Measurements from ENCODE around the gene F2RL3.
"Not testable (repeated sequence)": the region's sequence is repeated elsewhere in the genome, so short reads cannot be mapped to it uniquely, and the experiment has no call there.

The F2RL3 gene

DNA sequence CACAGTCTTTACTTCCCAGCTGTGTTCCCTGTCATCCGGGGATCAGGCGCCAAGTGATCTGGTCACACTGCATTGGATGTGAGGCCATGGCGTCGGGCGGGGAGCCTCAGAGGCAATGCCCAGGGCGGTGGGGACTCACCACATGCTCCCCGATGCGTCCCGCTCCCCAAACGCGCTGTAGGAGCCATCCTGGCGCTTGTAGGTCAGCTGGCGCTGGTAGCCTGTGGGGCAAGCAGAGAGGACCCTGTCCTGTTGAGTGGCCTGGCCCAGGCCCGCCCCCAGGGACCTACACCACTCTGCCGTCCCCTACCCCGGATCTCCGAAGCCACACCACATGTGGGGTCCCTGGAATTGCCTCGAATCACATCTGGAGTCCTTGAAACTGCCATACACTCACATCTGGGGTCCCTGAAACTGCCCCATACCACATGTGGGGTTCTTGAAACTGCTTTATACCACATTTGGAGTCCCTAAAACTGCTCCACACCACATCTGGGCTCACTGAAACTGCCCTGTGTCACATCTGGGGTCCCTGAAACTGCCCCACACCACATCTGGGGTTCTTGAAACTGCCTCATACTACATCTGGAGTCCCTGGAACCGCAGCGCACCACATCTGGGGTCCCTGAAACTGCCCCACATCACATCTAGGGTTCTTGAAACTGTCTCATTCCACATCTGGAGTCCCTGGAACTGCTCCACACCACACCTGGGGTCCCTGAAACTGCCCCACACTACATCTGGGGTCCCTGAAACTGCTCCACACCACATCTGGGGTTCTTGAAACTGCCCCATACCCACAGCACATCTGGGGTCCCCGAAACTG is 33.2 kb downstream of the F2RL3 start:
- Histone ChIP-seq H3K4me1 (ENCODE audit: control insufficient read depth, insufficient read depth, low read length) (no peaks in the 10 kb centered on the region), H3K27me3 (ENCODE audit: control insufficient read depth, insufficient read depth, low read length) (no peaks in the 10 kb centered on the region), H3K4me3 (ENCODE audit: low read length) (no peak overlapping the region), H3K36me3 (ENCODE audit: control insufficient read depth, insufficient read depth, low read length) (no peaks in the 10 kb centered on the region), H3K27ac (ENCODE audit: low read depth, low read length) (no peak overlapping the region), H3K9ac (ENCODE audit: low read length) (no peak overlapping the region)

DNA sequence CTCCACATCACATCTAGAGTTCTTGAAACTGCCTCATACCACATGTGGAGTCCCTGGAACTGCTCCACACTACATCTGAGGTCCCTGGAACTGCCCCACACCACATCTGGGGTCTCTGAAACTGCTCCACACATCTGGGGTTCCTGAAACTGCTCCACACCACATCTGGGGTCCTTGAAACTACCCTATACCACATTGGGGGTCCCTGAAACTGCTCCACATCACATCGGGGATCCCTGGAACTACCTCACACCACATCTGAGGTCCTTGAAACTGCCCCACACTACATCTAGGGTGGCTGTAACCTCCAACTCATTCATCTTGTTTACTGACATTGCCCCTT is 33.8 kb downstream of the F2RL3 start:
- Histone ChIP-seq H3K9ac (ENCODE audit: low read length) (no peak overlapping the region), H3K4me3 (ENCODE audit: low read length) (no peak overlapping the region), H3K27me3 (ENCODE audit: control insufficient read depth, insufficient read depth, low read length) (no peaks in the 10 kb centered on the region), H3K27ac (ENCODE audit: low read depth, low read length) (no peak overlapping the region), H3K4me1 (ENCODE audit: control insufficient read depth, insufficient read depth, low read length) (no peaks in the 10 kb centered on the region), H3K36me3 (ENCODE audit: control insufficient read depth, insufficient read depth, low read length) (no peaks in the 10 kb centered on the region)

DNA sequence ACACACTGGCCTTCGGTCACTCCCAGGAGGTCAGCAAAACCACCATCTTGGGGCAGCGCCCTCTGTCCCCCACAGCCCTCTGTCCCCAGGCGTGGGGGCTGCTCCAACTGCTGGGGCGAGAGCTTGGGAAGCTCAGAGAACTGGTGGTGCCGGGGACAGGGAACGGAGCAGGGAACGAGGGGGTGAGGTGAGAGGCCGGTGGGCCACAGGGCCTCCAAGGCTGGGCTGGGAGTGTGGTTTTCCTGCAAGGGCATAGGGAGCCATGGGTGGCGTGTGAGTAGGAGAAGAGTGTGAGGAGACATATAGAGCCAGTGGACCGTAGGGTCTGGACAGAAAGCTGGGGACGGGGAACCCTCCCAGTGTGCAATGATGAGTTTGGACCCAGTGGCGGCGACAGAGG is 34.1 kb downstream of the F2RL3 start:
- Histone ChIP-seq H3K9ac (ENCODE audit: low read length) (no peak overlapping the region), H3K4me3 (ENCODE audit: low read length) (no peak overlapping the region), H3K36me3 (ENCODE audit: control insufficient read depth, insufficient read depth, low read length) (no peaks in the 10 kb centered on the region), H3K27me3 (ENCODE audit: control insufficient read depth, insufficient read depth, low read length) (no peaks in the 10 kb centered on the region), H3K4me1 (ENCODE audit: control insufficient read depth, insufficient read depth, low read length) (no peaks in the 10 kb centered on the region), H3K27ac (ENCODE audit: low read depth, low read length) (no peak overlapping the region)

DNA sequence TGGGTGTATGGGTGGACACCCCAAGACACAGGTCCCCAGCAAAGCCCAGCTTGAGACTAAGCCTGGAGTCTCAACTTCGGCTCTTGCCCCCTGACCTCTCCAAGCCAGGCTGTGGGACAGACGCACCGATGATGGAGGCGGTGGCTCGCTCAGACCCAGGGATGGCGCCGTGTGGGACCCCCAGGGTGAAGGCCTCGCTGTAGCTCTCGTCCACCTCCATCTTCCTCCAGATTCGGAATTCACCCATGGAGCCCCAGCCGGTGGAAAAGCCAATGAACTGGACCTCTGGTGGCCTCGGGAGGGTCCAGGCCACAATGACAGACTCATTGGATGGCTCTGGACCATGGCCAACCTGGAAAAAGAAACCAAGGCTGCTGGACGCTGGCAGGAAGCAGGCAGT is 39.1 kb downstream of the F2RL3 start:
- no peaks in the 10 kb centered on the region for H3K27me3 ChIP-seq (ENCODE audit: control insufficient read depth, insufficient read depth, low read length)
- no peak overlapping the region for H3K27ac ChIP-seq (ENCODE audit: low read depth, low read length)
- no peaks in the 10 kb centered on the region for H3K36me3 ChIP-seq (ENCODE audit: control insufficient read depth, insufficient read depth, low read length)
- H3K4me1 ChIP-seq (ENCODE audit: control insufficient read depth, insufficient read depth, low read length) = no peaks in the 10 kb centered on the region
- no peak overlapping the region for H3K4me3 ChIP-seq (ENCODE audit: low read length)
- H3K9ac ChIP-seq (ENCODE audit: low read length) = no peak overlapping the region

DNA sequence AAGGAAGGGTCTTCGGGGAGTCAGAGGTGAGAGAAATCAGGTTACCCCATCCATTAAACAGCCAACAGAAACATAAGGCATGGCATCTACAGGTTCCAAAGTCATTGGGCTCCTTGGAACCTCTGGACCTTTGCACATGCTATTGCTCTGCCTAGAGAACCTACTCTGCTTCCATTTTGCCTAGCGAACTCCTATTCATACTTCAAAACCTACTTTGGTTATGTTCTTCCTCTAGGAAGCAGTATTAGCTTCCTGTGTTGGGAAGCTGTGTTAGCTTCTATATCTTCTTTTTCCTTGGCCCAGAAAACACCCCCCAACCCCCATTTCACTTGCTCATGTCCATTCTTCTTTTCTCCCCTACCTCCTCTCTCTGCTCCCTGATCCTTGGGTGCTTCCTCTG is 39.6 kb downstream of the F2RL3 start:
- no peaks in the 10 kb centered on the region for H3K36me3 ChIP-seq (ENCODE audit: control insufficient read depth, insufficient read depth, low read length)
- no peak overlapping the region for H3K9ac ChIP-seq (ENCODE audit: low read length)
- H3K4me1 ChIP-seq (ENCODE audit: control insufficient read depth, insufficient read depth, low read length) = no peaks in the 10 kb centered on the region
- H3K4me3 ChIP-seq (ENCODE audit: low read length) = no peak overlapping the region
- H3K27me3 ChIP-seq (ENCODE audit: control insufficient read depth, insufficient read depth, low read length) = no peaks in the 10 kb centered on the region
- H3K27ac ChIP-seq (ENCODE audit: low read depth, low read length) = no peak overlapping the region

DNA sequence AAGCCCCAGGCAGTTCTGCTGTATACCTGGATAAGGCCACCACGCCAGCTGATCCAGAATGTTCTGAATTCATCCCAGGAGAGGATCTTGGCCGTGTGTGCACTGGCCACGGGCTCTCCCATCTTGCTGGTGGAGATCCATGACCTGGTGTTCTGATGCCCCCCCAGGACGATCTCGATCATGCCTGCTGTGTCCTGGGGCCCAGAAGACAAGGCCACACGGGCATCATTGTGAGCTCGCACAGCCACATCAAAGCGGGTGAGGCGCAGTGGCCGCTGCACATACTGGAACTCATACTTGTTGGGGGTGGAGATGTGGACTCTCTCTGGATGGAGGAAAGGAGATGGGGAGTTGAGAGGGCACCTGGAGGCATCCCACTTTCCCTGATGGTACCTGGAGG is 40.1 kb downstream of the F2RL3 start:
- no peaks in the 10 kb centered on the region for H3K4me1 ChIP-seq (ENCODE audit: control insufficient read depth, insufficient read depth, low read length)
- H3K9ac ChIP-seq (ENCODE audit: low read length) = no peak overlapping the region
- no peak overlapping the region for H3K27ac ChIP-seq (ENCODE audit: low read depth, low read length)
- H3K4me3 ChIP-seq (ENCODE audit: low read length) = no peak overlapping the region
- H3K27me3 ChIP-seq (ENCODE audit: control insufficient read depth, insufficient read depth, low read length) = no peaks in the 10 kb centered on the region
- H3K36me3 ChIP-seq (ENCODE audit: control insufficient read depth, insufficient read depth, low read length) = no peaks in the 10 kb centered on the region

DNA sequence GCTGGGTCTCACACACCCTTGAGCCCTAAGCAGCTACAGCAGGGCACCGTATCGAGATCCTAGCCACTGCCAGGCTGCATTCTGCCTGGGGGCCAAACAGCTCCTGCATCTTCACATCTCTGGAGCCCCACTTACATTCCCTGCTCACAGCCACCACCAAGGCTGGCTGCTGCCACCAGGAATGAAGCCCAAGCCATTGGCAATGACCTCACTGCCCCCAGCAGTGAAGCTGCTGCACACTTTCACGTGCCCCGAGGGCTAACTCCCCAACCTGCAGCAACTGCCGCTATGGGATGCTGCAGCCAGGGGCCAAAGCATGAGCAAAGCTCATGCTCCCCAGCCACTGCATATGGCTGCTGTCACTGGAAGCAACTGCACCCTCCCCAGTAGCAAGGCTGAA is 42.0 kb downstream of the F2RL3 start:
- Histone ChIP-seq H3K4me3 (ENCODE audit: low read length) (no peak overlapping the region), H3K4me1 (ENCODE audit: control insufficient read depth, insufficient read depth, low read length) (no peaks in the 10 kb centered on the region), H3K27me3 (ENCODE audit: control insufficient read depth, insufficient read depth, low read length) (no peaks in the 10 kb centered on the region), H3K9ac (ENCODE audit: low read length) (no peak overlapping the region), H3K36me3 (ENCODE audit: control insufficient read depth, insufficient read depth, low read length) (no peaks in the 10 kb centered on the region), H3K27ac (ENCODE audit: low read depth, low read length) (no peak overlapping the region)

DNA sequence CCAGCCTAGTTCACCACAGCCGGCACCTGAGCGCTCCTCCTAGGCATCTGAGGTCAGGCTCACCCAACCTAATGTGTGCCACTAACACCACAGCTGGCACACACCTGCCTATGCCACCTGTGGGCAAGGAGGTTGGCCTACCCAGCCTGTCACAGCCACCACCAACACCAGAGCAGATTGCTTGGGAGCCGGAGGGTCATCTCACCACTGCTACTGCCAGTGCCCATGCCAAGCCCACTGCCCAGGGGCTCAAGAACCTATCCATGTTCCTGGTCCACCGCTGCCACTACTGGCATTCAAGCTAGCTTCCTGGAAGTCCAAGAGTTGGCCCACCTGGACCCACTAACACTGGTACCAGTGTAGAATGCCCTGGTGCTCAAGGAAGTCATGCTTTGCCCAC is 42.5 kb downstream of the F2RL3 start:
- Histone ChIP-seq H3K9ac (ENCODE audit: low read length) (no peak overlapping the region), H3K4me3 (ENCODE audit: low read length) (no peak overlapping the region), H3K4me1 (ENCODE audit: control insufficient read depth, insufficient read depth, low read length) (no peaks in the 10 kb centered on the region), H3K27ac (ENCODE audit: low read depth, low read length) (no peak overlapping the region), H3K36me3 (ENCODE audit: control insufficient read depth, insufficient read depth, low read length) (no peaks in the 10 kb centered on the region), H3K27me3 (ENCODE audit: control insufficient read depth, insufficient read depth, low read length) (no peaks in the 10 kb centered on the region)

DNA sequence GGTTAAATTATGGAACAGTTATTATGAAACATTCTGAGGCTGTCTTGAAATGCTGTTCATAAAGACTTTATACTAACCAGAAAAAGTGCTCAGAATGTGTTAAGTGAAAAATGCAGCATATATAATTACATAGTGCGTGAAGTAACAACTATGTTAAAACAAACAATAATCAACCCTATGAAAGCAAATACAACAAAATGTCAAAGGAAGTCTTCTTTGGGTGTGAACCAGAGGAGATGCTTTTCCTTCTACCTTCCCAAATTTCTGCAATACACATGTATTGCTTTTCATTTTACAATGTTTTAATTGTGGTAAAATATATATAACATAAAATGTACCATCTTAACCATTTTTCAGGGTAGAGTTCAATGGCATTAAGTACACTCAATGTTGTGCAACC is 45.7 kb downstream of the F2RL3 start:
- Histone ChIP-seq H3K36me3 (ENCODE audit: control insufficient read depth, insufficient read depth, low read length) (no peaks in the 10 kb centered on the region), H3K27ac (ENCODE audit: low read depth, low read length) (no peak overlapping the region), H3K9ac (ENCODE audit: low read length) (no peak overlapping the region)

DNA sequence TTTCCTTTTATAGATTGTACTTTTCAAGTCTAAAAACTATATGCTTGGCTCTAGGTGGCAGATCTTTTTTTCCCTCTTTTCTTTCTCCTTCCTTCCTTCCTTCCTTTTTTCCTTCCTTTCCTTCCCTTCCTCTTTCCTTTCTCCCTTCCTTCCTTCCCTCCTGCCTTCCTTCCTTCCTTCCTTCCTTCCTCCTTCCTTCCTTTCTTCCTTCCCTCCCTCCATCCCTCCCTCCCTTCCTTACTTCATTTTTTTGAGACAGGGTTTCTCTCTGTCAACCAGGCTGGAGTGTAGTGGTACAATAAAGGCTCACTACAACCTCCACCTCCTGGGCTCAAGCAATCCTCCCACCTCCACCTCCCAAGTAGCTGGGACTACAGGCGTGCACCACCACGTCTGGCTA is 48.1 kb downstream of the F2RL3 start:
- H3K4me3 ChIP-seq (ENCODE audit: low read length) = no peak overlapping the region
- H3K27me3 ChIP-seq (ENCODE audit: control insufficient read depth, insufficient read depth, low read length) = no peaks in the 10 kb centered on the region
- no peak overlapping the region for H3K9ac ChIP-seq (ENCODE audit: low read length)
- H3K4me1 ChIP-seq (ENCODE audit: control insufficient read depth, insufficient read depth, low read length) = no peaks in the 10 kb centered on the region
- H3K27ac ChIP-seq (ENCODE audit: low read depth, low read length) = no peak overlapping the region
- no peaks in the 10 kb centered on the region for H3K36me3 ChIP-seq (ENCODE audit: control insufficient read depth, insufficient read depth, low read length)

More for the DNA sequence above, 45.7 kb downstream of the F2RL3 start:
- H3K4me3 ChIP-seq (ENCODE audit: low read length) = no peak overlapping the region
- H3K4me1 ChIP-seq (ENCODE audit: control insufficient read depth, insufficient read depth, low read length) = no peaks in the 10 kb centered on the region
- no peaks in the 10 kb centered on the region for H3K27me3 ChIP-seq (ENCODE audit: control insufficient read depth, insufficient read depth, low read length)

DNA sequence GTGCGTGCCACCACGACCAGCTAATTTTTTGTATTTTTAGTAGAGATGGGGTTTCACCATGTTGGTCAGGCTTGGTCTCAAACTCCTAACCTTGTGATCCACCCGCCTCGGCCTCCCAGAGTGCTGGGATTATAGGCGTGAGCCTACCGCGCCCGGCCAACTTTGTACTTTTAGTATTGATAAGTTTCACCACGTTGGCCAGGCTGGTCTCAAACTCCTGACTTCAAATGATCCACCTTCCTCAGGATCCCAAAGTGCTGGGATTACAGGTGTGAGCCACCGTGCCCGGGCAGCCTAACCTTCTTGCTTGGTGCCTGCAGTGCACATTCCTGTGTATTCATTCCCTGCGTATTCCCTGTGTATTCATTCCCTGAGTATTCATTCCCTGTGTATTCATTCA is 49.0 kb downstream of the F2RL3 start:
- H3K4me1 ChIP-seq (ENCODE audit: control insufficient read depth, insufficient read depth, low read length); H3K4me3 ChIP-seq (ENCODE audit: low read length); H3K27me3 ChIP-seq (ENCODE audit: control insufficient read depth, insufficient read depth, low read length): not testable (repeated sequence)

DNA sequence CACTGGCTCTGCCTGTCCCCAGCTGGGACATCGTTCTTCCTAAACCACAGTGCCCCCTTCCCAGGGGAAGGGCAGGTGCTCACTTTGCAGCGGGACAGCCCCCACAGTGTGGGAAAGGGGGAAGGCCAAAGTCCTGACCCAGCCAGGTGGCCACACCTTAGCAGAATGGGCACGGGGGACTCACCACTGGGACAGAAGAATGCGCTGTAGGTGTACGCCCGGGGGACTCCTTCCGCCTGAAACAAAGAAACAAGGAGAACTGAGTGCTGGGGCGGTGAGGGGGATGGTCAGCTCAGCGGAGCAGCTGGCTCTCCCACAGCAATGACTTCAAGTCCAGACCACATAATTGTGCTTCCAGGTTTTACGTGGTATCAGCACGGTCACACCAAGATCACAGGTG is 49.4 kb downstream of the F2RL3 start:
- Histone ChIP-seq H3K27me3 (ENCODE audit: control insufficient read depth, insufficient read depth, low read length) (no peaks in the 10 kb centered on the region), H3K27ac (ENCODE audit: low read depth, low read length) (no peak overlapping the region), H3K4me1 (ENCODE audit: control insufficient read depth, insufficient read depth, low read length) (no peaks in the 10 kb centered on the region), H3K36me3 (ENCODE audit: control insufficient read depth, insufficient read depth, low read length) (no peaks in the 10 kb centered on the region), H3K9ac (ENCODE audit: low read length) (no peak overlapping the region), H3K4me3 (ENCODE audit: low read length) (no peak overlapping the region)

More for the DNA sequence above, 49.0 kb downstream of the F2RL3 start:
- not testable (repeated sequence) for H3K9ac ChIP-seq (ENCODE audit: low read length); H3K27ac ChIP-seq (ENCODE audit: low read depth, low read length); H3K36me3 ChIP-seq (ENCODE audit: control insufficient read depth, insufficient read depth, low read length)

DNA sequence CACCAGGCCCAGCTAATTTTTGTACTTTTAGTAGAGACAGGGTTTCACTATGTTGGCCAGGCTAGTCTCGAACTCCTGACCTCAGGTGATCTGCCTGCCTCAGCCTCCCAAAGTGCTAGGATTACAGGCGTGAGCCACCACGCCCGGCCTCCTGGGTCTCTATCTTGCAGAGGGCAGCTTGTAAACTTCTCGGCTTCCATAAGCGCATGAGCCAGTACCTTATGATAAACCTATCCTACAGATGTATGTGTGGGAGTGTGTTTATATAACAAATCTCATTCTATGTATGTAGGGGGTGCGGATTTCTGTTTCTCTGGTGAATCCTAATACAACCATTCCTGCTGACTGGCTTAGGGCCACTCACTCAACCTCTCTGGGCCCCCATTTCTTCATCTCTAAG is 51.3 kb downstream of the F2RL3 start:
- H3K27ac ChIP-seq (ENCODE audit: low read depth, low read length); H3K4me3 ChIP-seq (ENCODE audit: low read length); H3K9ac ChIP-seq (ENCODE audit: low read length); H3K4me1 ChIP-seq (ENCODE audit: control insufficient read depth, insufficient read depth, low read length); H3K27me3 ChIP-seq (ENCODE audit: control insufficient read depth, insufficient read depth, low read length); H3K36me3 ChIP-seq (ENCODE audit: control insufficient read depth, insufficient read depth, low read length): not testable (repeated sequence)
